SK-N-SH (cell line): Measurements from ENCODE around the gene DCTN4. TPM values are rescaled to one million over a fixed set of nuclear protein-coding genes. Genes with fewer than 3 reads are reported as not detected.

Experiments
- CTCF ChIA-PET: fragments of 300-600, 350-600 bp; formaldehyde crosslinking; extraction: SDS; loops from one replicate; lab custom pipeline; 2021; lab: Yijun Ruan, JAX
- POLR2A ChIA-PET: fragments of 350-600 bp; sonication (Branson Sonifier 250); formaldehyde crosslinking; extraction: SDS; loops from one replicate; lab custom pipeline; 2020; ENCODE audit warnings: antibody characterized with exemption, inconsistent platforms; lab: Yijun Ruan, JAX
- DNase-seq: peaks from one replicate; pipeline ENCODE4 v3.0.0; 2012
- H2AFZ ChIP-seq: fragments of 200-600 bp; sonication (generic); 2 replicates; pipeline ENCODE4 v1.8.1; 2016; ENCODE audit warnings: antibody characterized with exemption, mild to moderate bottlenecking, low read depth
- H3F3A ChIP-seq: fragments of 200-600 bp; sonication (generic); replicated peaks from 2 replicates; pipeline ENCODE3; 2016; ENCODE audit warnings: antibody characterized with exemption, mild to moderate bottlenecking; ENCODE audit not compliant: insufficient read depth
- H3K27ac ChIP-seq, 2 experiments: fragments of 200-500 bp in 1 of 2; fragments of 200-600 bp in 1 of 2; sonication (Bioruptor generic) in 1 of 2; sonication (generic), shearing (Covaris generic) in 1 of 2; 2 replicates each; pipeline versions ENCODE4 v1.5.1 to v1.6.1; 2014 to 2016; ENCODE audit warnings: low read depth in 2 of 2, inconsistent platforms in 1 of 2, low read length in 1 of 2, mild to moderate bottlenecking in 1 of 2, mixed read lengths in 1 of 2
- H3K27me3 ChIP-seq: fragments of 200-600 bp; sonication (generic), shearing (Covaris generic); 2 replicates; pipeline ENCODE4 v1.6.1; 2016; ENCODE audit warnings: mixed run types; ENCODE audit not compliant: insufficient read depth
- H3K36me3 ChIP-seq, 2 experiments: fragments of 200-500 bp in 1 of 2; fragments of 200-600 bp in 1 of 2; sonication (Bioruptor generic) in 1 of 2; sonication (generic) in 1 of 2; replicated peaks in 1 of 2; 2 replicates each; pipeline versions ENCODE3 to v1.5.1; 2014 to 2016; ENCODE audit warnings: low read length in 1 of 2, mild to moderate bottlenecking in 1 of 2; ENCODE audit not compliant: insufficient read depth in 2 of 2, control insufficient read depth in 1 of 2
- H3K4me1 ChIP-seq, 2 experiments: fragments of 200-500 bp in 1 of 2; fragments of 200-600 bp in 1 of 2; sonication (Bioruptor generic) in 1 of 2; sonication (generic), shearing (Covaris generic) in 1 of 2; 2 replicates each; pipeline versions ENCODE4 v1.5.1 to v1.6.1; 2014 to 2016; ENCODE audit warnings: low read depth in 1 of 2, low read length in 1 of 2, mixed run types in 1 of 2; ENCODE audit not compliant: insufficient read depth in 2 of 2, control insufficient read depth in 1 of 2
- H3K4me2 ChIP-seq: fragments of 200-600 bp; sonication (generic), shearing (Covaris generic); 2 replicates; pipeline ENCODE4 v1.6.1; 2017; ENCODE audit warnings: mixed run types
- H3K4me3 ChIP-seq, 2 experiments: fragments of 200-500 bp in 1 of 2; fragments of 200-600 bp in 1 of 2; sonication (Bioruptor generic) in 1 of 2; sonication (generic), shearing (Covaris generic) in 1 of 2; 2 replicates each; pipeline versions ENCODE4 v1.5.1 to v1.8.1; 2014 to 2016; ENCODE audit warnings: low read depth in 2 of 2, inconsistent platforms in 1 of 2, low read length in 1 of 2, mild to moderate bottlenecking in 1 of 2, mixed read lengths in 1 of 2, moderate library complexity in 1 of 2
- H3K79me2 ChIP-seq: fragments of 200-600 bp; sonication (generic); 2 replicates; pipeline ENCODE4 v1.8.1; 2017; ENCODE audit warnings: mild to moderate bottlenecking; ENCODE audit not compliant: insufficient read depth
- H3K9ac ChIP-seq: fragments of 200-600 bp; sonication (generic); 2 replicates; pipeline ENCODE4 v1.6.1; 2017; ENCODE audit warnings: mixed run types
- H3K9me2 ChIP-seq: fragments of 200-600 bp; sonication (generic); 2 replicates; pipeline ENCODE4 v1.6.1; 2017; ENCODE audit warnings: mixed run types
- H3K9me3 ChIP-seq: fragments of 200-600 bp; sonication (generic); 2 replicates; pipeline ENCODE4 v1.6.1; 2017; ENCODE audit warnings: mixed run types, mild to moderate bottlenecking, moderate library complexity
- H4K20me1 ChIP-seq: fragments of 200-600 bp; sonication (generic); 2 replicates; pipeline ENCODE4 v1.6.1; 2017; ENCODE audit warnings: mild to moderate bottlenecking, mixed run types; ENCODE audit not compliant: insufficient read depth
- CHD2 ChIP-seq: fragments of 150-350 bp; IDR thresholded peaks from 2 replicates; pipeline ENCODE4 v1.6.1; 2018; ENCODE audit warnings: low read length; ENCODE audit not compliant: partially characterized antibody
- CTCF ChIP-seq: fragments of 200-600 bp; sonication (generic); IDR thresholded peaks from 2 replicates; pipeline ENCODE4 v1.6.1; 2017; ENCODE audit warnings: antibody characterized with exemption, mild to moderate bottlenecking, moderate library complexity
- ELF1 ChIP-seq: IDR thresholded peaks from 2 replicates; pipeline ENCODE4 v1.4.0; 2012
- EP300 ChIP-seq, 2 experiments: IDR thresholded peaks; 2 replicates each; pipeline versions ENCODE4 v1.4.0 to v1.6.1; 2012; ENCODE audit warnings: borderline replicate concordance in 1 of 2, low read depth in 1 of 2, low read length in 1 of 2
- EZH2phosphoT487 ChIP-seq: fragments of 200-600 bp; sonication (generic); IDR thresholded peaks from 2 replicates; pipeline ENCODE4 v1.6.1; 2017; ENCODE audit warnings: low read depth, mixed run types, mild to moderate bottlenecking, antibody characterized with exemption, moderate library complexity, borderline replicate concordance
- FOSL2 ChIP-seq: IDR thresholded peaks from 2 replicates; pipeline ENCODE4 v1.4.0; 2012; ENCODE audit warnings: low read depth, mild to moderate bottlenecking, moderate library complexity, borderline replicate concordance
- FOXM1 ChIP-seq: IDR thresholded peaks from 2 replicates; pipeline ENCODE4 v1.4.0; 2012; ENCODE audit warnings: low read depth, mild to moderate bottlenecking
- GATA2 ChIP-seq: sonication (generic); formaldehyde crosslinking; IDR thresholded peaks from 2 replicates; pipeline ENCODE4 v1.5.0; 2020; ENCODE audit warnings: mild to moderate bottlenecking, missing genetic modification reagents
- IRF3 ChIP-seq: fragments of 150-350 bp; IDR thresholded peaks from 2 replicates; pipeline ENCODE4 v1.6.1; 2016; ENCODE audit warnings: mild to moderate bottlenecking, low read depth, low read length
- JUND ChIP-seq: IDR thresholded peaks from 2 replicates; pipeline ENCODE4 v1.4.0; 2012
- RAD21 ChIP-seq: IDR thresholded peaks from 2 replicates; pipeline ENCODE4 v1.6.1; 2012; ENCODE audit warnings: mild to moderate bottlenecking, low read length
- REST ChIP-seq: IDR thresholded peaks from 2 replicates; pipeline ENCODE4 v1.6.1; 2012; ENCODE audit warnings: mild to moderate bottlenecking, low read depth, low read length, moderate library complexity
- RFX5 ChIP-seq: IDR thresholded peaks from 2 replicates; pipeline ENCODE4 v1.6.1; 2012; ENCODE audit warnings: mild to moderate bottlenecking, improper control_type of control experiment, low read length
- SMC3 ChIP-seq: IDR thresholded peaks from 2 replicates; pipeline ENCODE4 v1.6.1; 2012; ENCODE audit warnings: low read depth, low read length, improper control_type of control experiment
- TAF1 ChIP-seq: IDR thresholded peaks from 2 replicates; pipeline ENCODE4 v1.6.1; 2012; ENCODE audit warnings: low read depth, mild to moderate bottlenecking, low read length, moderate library complexity, borderline replicate concordance
- TCF12 ChIP-seq: IDR thresholded peaks from 2 replicates; pipeline ENCODE4 v1.4.0; 2012
- ZBTB33 ChIP-seq: IDR thresholded peaks from 2 replicates; pipeline ENCODE4 v1.4.0; 2012; ENCODE audit warnings: low read depth, borderline replicate concordance
- WGBS: methylation state at CpG from one replicate; pipeline ENCODE4 v1.1.6; 2017; ENCODE audit warnings: low lambda C conversion rate; 5-methylcytosine and 5-hydroxymethylcytosine counted together
- polyA plus RNA-seq, 3 experiments: library from polyadenylated mRNA; depleted of rRNA; stranded (reverse); fragments of >200 nt; gene quantifications; 2 replicates each; pipeline ENCODE4 v1.2.3, GENCODE V29; 2012
- TF ChIP-seq, protein P1 (sequence below): IDR thresholded peaks from 2 replicates; pipeline ENCODE4 v1.4.0; 2012; ENCODE audit warnings: low read depth

DCTN4 gene
- polyA plus RNA-seq, 1 of the 3 experiments (the other 2 are of a cell fraction): 22.8 TPM

DNA sequence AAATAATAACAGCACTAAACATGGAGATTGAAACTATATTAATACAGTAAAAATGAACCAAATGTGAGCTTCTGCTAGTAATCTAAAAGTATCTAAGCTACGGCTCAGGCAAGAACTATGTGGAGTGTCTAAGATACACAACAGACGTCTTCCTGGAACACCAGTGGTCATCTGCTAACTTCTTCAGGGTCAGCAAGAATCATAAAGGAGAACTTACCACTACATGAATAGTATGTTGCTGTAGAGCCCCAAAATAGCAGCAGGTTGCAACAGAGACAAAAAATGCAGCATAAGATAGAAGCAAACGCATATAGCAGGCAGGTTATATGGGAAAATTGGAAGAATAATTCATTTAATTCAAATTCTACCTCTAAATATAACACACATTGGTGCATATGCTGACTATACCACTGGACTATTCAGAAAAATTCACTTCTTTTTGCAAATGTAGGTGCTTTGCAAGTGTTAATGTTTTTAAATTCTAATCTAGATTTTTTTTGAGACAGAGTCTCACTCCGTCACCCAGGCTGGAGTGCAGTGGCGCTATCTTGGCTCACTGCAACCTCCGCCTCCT, 27.1 kb downstream of the DCTN4 start:
- Histone ChIP-seq H3K9ac (no peak overlapping the region), H4K20me1 (no peaks in the 10 kb centered on the region), H3K9me2 (no peaks in the 10 kb centered on the region), H3K4me3 (no peak overlapping the region), H3K4me2 (no peak overlapping the region), H3K36me3 (peaks cover 50 to 82% of the 10 kb centered on the region in 2 experiments), H3K27me3 (no peaks in the 10 kb centered on the region), H3K4me1 (no peaks in the 10 kb centered on the region), H3K79me2 (peaks cover 37% of the 10 kb centered on the region), H3K27ac (no peak overlapping the region), H3F3A (peaks cover 3% of the 10 kb centered on the region), H3K9me3 (peaks cover 7% of the 10 kb centered on the region; the same call in 1 of the 2 replicates), H2AFZ (no peak overlapping the region)
- CTCF ChIA-PET: interaction anchor here (1.0 to 3.2 kb wide), 3 partner anchors 9 to 70 kb away, joined by 4 to 10 read pairs (median 5); partner anchors contain the start of gene RBM22
- WGBS: 94% methylated on average over 6 of the region's 6 CpGs
- no peak for TF ChIP-seq ZBTB33
- TF ChIP-seq TAF1: no peak
- no peak for TF ChIP-seq CTCF
- no peak for TF ChIP-seq EP300 (IDR thresholded peaks at IDR 0.05; ENCODE audit: borderline replicate concordance in 1 of 2, low read depth in 1 of 2, low read length in 1 of 2)
- no peak for TF ChIP-seq RAD21
- TF ChIP-seq GATA2 (CRISPR knock-in tag): no peak
- no peak for TF ChIP-seq FOSL2
- no peak for TF ChIP-seq FOXM1
- TF ChIP-seq TCF12: no peak
- no peak for TF ChIP-seq ELF1
- no peak for TF ChIP-seq JUND
- no peak for TF ChIP-seq CHD2
- TF ChIP-seq, protein P1, sequence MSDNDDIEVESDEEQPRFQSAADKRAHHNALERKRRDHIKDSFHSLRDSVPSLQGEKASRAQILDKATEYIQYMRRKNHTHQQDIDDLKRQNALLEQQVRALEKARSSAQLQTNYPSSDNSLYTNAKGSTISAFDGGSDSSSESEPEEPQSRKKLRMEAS: no peak
- TF ChIP-seq IRF3: no peak
- TF ChIP-seq RFX5: no peak
- no peak for TF ChIP-seq EZH2phosphoT487
- TF ChIP-seq REST: no peak
- TF ChIP-seq SMC3: no peak
- DNase-seq: no peak
- POLR2A ChIA-PET: no interaction called here
